Kidney capillary endothelial cell (primary cell): ENCODE results near the gene DEGS2.
"Not testable (repeated sequence)": the region's sequence is repeated elsewhere in the genome, so short reads cannot be mapped to it uniquely, and the experiment has no call there.

Source experiments
- DNase-seq: peaks from one replicate; pipeline ENCODE4 v3.0.0-alpha.2; 2018; ENCODE audit warnings: low spot score

The DEGS2 gene

DNA sequence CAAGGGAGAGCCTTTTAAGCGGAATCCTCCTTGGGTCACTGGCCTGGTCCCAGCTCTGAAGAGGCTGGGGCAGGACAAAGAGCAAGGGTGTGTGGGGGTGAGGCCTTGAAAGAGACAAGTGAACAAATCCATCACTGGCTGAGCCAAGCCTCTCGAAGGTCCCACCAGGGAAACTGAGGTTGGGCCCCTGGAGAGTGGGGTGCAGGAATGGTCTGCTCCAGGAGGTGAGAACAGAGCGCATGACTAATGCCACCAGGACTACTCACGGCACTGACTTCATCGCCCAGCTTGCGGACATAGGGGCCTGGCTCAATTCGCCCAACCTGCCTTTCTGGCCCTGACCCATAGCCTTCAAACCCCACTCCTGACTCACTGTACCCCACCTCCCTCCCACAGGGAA is 19.2 kb upstream of the DEGS2 start:
- DNase-seq: no peak

DNA sequence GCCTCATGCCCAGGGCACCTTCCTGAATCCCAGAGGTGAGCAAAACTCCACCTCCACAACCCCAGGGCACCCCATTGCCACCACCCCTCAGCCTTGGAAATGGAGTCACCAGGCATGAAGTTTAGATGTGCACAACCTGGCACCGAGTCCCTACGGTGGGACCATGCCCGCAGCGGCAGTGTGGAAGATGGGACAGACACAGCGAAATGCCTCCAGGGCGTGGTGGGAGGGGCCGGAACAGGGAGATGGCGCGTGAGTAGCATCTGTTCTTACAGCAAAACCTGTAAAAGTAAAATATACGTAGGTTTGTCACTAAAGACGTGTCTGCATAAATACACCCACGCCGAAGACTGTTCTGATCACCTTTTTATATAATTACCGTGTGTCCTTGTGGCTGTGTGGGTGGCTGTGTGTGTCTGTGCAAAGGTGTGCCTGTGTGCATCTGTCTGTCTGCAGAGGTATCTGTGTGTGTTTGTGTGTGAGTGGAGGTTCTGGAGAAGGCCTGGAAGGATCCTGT is 17.4 kb upstream of the DEGS2 start:
- DNase-seq: no peak

DNA sequence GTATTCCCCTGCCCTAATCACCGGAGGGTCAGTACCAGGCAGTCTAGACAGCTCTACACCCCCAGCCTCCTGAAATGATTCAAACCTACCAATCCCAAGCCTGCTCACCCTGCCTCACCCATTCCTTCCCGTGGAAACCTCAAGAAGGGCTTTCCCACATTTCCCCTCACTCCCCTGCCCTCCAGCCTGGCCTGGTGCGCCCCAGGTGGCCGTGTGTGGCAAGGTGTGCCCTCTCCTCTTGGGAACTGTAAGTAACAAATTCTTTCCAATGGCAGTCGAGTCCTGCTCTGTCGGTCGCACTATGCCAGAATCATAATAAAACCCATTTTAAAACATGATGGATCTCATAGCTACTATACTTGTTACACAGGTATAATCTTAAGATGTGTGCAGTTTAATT is 13.9 kb upstream of the DEGS2 start:
- no peak for DNase-seq

DNA sequence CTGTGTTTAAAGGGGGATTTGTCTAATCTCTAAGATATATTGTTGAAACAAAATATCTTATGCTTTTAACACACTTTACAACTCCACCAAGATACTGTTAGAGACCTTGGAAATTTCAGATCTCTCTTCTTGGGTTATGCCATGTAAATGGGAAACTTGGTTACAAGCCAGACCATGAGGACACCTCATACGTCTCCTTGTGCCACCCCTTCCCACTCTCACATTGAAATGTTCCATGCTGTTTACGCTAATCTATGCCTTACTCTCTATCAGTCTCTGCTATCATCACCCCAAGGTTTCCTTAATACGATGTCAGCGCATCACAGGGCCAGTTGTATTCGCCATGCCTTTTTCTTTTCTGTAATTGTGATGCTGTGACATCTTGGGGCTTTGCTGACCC is 13.4 kb upstream of the DEGS2 start:
- DNase-seq: no peak

DNA sequence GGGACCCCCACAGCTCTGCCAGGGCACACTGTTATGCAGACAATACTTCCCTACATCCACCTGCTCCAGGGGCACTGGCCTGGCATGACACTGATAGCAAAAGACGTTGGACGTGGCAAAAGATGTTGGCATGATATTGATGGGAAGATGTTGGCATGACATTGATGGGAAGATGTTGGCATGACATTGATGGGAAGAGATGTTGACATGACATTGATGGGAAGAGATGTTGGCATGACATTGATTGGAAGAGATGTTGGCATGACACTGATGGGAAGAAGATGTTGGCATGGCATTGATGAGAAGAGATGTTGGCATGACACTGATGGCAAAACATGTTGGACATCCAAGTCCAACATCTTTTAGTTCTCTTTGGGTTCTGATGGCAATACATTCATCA is 11.4 kb upstream of the DEGS2 start:
- DNase-seq: no peak

DNA sequence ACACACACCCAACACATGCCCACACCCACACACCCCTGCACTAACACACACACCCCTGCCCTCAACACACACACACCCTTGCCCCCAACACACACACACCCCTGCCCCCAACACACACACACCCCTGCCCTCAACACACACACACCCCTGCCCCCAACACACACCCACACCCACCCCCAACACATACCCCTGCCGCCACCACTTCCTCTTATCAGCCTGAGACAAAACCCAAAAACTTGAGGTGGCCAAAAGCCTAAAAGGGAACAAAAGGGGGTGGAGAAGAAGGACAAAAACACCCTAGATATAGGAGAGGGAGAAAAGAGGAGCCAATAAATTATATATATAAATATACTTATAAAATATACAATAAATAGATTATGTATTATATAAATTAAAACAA is 9.1 kb upstream of the DEGS2 start:
- DNase-seq: no peak

DNA sequence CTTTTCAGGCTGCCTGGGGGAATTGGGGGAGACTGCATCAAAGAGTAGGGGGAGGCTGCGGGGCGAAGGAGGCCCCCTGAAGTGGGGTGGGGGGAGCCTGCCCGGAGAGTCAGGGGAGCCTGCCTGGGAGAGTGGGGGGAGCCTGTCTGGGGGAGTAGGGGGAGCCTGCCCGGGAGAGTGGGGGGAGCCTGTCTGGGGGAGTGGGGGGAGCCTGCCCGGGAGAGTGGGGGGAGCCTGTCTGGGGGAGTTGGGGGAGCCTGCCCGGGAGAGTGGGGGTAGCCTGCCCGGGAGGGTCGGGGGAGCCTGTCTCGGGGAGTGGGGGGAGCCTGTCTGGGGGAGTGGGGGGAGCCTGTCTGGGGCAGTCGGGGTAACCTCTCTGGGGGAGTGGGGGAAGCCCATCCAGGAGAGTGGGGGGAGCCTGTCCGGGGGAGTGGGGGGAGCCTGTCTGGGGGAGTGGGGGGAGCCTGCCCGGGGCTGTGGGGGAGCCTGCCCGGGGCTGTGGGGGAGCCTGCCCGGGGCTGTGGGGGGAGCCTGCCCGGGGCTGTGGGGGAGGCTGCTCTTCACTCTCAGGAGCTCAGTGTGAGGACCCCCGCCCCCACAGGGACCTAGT is 6.5 kb upstream of the DEGS2 start:
- no peak for DNase-seq

DNA sequence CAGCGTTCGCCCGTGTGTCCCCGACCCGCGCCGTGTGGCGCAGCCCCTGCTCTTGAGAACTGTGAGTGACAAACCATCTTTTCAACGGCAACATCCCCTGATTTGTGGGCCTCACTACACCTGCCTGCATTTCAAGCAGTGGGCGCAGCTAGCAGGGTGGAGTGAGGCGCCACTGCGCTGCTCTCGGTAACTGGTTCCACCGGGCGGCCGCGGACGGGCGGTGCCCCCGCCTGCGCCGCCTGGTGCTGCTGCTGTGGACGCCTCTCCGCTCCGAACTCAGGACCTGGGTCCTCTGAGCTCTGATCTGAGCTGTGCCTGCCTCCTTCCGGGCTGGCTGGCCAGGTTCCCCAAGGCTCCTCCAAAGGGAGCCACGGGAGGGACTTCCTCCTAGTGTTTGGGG is 5.9 kb upstream of the DEGS2 start:
- no peak for DNase-seq

DNA sequence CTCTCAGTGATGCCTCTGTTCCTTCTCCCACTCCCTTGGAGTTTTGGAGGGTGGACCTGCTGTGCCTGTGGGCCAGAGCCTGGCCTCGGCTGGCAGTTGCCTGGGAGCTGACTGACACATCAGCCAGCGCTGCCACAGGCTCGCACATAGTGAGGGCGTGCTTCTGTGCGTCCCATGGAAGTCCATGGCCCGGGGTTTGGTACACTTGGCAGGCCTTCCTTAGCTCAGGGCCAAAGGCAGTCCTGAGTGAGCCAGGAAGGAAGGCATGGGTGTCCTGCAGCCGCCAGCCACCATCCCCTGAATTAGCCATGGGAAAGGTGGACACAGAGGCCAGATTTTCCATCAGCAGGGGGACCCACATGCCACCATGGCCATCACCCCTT is 1.1 kb upstream of the DEGS2 start:
- DNase-seq: no peak

DNA sequence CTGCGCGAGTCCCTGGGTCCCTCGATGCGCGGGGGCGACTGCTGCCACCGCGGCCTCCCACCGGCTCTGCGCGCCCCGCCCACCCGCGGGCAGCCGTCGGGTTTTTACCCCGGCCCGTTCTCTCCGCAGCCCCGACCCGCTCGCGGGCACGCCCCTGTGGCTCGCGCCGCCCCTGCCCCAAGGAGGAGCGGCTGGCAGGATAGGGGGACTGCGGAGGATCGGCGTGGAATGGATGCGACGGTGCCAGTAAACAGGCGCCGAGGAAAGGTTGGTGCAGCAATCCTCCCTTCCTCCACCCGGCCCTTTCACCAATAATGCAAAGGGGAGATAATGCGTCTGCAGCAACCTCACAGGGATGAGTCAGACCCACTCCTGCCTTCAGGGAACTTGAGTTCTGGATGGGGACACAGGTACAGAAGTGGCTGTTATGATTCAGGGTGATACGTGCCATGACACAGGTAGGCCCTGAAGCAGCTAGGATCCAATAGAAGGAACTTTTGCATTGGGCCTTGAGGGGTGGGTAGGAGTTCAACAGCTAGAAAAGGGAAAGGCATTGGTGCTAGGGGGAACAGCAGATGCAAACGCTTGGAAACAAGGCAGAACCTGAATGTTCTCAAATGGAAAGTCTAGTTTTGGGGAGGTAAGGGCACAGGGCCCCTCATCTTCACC is 554 bp upstream of the DEGS2 start:
- no peak for DNase-seq

DNA sequence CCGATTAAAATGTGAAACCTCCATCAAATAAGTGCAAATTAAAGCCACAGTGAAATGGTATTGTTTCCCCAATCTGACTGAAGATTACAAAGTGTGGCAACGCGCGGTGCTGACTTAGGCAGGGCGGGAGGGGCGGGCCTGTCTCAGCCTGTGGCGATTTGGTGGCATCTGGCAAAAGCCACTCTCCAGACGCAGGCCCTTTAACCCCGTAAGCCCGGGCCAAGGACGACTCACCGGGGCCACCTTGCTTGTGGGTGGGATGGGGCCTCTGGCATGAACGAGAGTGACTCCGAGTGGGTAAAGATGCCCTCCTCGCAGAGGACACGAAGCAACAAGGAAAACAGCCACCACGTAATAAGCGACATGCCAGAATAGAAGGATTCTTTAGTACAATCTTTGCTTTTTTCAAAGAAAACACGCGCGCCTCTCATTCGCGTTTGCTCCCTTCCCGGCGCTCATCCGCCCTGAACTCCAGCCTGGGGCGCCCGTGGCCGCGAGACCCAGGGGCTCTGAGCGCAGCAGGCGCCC is 815 bp downstream of the DEGS2 start:
- DNase-seq: no peak

DNA sequence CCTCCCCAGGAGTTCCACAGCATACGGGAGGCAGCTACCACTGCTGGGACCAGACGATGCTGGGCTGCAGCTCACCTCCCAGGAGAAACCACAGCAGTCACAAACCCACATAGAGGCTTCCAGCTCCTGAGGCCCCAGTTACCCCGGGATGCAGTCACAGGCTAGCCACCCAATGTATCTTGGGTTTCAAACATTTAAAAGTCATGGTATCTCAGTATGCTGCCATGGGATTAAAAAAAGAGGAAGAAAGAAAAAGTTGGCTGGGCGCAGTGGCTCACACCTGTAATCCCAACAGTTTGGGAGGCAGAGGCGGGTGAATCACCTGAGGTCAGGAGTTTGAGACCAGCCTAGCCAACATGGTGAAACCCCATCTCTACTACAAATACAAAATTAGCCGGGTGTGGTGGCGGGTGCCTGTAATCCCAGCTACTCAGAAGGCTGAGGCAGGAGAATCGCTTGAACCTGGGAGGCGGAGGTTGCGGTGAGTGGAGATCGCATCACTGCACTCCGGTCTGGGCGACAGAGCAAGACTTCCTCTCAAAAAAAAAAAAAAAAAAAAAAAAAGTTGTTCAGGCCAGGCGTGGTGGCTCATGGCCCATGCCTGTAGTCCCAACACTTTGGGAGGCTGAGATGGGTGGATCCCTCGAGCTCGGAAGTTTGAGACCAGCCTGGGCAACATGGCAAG is 1.8 kb downstream of the DEGS2 start:
- not testable (repeated sequence) for DNase-seq

DNA sequence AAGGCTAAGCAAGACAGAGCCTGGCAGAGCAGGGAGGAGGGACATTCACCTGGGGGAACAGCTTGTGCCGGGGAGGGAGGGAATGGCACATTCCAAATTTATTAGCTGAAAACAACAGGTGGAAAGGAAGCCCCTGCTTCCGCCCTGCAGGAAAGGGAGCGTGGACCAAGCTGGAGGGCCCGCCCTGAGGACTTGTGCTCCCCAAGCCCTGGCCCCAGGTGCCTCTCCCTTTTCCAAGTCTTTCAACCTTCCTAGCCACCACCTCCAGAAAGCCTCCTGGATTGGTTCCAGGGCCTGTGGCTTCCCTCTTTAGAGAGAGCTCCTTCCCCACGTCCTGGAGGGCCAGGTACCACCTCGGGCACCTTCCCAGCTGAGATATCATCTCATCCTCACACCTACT is 2.7 kb downstream of the DEGS2 start:
- no peak for DNase-seq

DNA sequence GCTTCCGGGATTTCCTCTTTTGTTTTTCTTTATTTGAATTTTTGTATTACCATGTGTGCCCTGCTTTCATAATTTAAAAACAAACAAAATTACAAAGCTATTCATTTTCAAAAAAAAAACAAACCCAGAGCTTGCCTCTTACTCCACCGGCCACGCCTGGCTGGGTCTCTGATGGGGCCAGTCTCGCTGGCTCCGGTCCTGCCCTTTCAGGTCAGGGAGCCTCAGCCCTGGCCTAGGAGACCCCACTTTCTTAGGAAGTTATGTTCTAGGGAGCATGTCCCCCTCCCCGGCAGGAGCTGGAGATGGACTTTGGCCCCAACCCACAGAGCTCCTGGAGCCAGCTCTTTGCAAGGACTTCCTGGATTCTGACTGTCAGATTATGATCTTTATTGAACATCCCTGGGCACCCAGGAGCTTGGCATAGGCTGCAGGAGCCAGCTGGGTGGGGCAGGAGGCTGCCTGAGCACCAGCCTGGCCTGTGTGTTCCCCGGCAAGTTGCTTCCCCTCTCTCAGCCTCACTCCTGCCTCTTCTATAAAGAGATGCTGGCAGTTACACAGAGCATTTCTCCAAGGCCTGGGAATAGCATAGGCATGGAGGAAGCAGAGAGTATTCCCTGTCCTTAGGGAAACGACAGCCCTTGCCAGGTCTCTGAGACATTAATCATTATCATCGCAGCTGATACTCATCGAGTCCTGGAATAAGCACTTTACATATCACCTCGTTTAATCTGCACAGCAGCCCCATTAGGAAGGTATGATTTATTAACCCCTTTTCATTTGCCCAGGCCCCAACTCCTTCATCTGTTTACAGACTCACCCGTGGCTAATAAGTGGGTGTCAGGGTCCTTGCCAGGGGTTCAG is 3.5 kb downstream of the DEGS2 start:
- DNase-seq: no peak

DNA sequence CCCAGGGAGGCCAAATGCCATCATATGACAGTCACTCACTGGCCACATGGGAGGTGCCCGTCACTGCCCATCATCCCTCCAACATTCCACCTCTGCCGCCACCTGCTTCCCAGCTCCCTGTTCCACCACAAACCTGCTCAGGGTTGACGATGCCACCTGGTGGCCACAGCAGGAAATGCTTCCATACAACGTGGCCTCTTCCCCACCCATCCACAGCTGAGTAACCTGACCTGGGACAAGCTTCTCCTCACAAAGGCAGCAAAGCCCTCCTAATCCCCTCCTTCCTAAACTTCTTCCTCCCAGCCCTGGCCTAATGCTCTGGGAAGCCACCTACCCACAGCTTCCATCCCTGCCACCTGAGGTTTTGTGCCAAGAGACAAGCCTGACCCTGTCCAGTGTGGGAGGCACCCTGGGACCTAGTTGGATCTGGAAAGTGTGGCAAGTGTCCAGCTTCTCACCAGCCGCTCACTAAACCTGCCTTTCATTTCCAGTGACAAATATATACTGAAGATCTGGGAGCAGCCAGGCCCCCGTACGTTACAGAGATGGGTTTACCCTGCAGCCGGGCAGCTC is 4.3 kb downstream of the DEGS2 start:
- no peak for DNase-seq

DNA sequence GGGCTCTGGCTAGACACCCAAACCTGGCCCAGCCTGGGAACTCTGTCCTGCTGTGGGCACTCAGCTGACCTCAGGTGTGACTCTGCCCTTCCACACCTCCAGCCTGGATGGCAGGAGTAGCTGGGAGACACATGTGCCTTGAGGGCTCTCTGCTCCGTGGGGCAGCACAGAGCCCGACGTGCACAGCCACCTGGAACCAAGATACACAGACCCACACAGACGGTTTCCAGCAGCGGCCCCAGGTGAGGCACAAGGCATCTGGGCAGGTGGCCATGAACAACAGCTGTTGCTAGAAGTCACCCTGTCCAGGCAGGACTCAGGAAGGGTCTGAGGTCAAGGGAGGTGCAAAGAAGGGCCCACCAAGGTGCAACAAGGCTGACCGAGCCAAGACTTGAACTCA is 5.9 kb downstream of the DEGS2 start:
- DNase-seq: no peak

DNA sequence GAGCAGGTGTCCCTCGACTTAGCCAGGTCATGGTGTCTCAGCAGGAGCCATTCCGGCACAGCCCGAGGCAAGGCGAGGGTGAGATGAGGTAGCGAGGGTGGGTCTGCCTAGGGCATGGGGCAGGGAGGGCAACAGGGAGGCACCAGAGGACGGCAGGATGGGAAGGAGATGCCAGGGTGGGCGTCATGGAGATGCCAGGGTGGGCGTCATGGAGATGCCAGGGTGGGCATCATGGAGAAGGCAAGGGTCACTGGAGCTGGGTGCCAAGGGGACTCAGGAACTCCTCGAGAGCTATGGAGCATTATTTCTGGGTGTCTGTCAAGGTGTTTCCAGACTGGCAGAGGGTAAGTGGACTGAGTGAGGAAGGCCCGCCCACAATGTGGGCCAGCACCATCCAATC is 7.4 kb downstream of the DEGS2 start:
- DNase-seq: no peak

DNA sequence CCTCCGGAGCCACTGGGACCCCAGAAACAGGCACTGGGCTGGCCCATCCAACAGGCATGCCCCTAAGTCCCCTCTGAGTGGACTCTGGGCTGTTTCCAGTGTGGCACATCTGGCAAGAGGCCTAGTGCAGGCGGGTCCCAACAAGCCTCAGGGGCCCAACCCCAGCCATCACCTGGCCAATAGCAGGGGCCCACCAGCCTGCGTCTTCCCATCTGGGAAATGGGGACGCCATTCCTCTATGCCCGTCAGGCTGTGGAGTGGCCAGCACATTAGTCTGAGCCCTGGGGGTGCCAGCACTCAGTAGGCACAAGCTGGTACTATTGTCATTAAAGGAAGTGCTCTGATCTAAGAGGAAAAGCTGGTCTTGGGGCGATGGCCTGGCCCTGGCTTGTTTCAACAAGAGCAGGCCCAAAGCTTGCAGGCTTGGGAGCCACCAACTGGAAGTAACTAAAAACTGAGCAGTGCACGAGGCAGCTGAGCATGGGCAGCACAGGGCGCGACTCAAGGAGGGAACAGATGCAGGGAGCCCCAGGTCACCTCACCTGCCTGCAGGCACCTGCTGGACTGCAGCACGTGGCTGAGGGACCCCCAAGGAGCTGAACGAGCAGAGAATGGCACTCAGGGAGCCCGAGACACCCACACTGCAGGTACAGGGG is 8.4 kb downstream of the DEGS2 start:
- no peak for DNase-seq

DNA sequence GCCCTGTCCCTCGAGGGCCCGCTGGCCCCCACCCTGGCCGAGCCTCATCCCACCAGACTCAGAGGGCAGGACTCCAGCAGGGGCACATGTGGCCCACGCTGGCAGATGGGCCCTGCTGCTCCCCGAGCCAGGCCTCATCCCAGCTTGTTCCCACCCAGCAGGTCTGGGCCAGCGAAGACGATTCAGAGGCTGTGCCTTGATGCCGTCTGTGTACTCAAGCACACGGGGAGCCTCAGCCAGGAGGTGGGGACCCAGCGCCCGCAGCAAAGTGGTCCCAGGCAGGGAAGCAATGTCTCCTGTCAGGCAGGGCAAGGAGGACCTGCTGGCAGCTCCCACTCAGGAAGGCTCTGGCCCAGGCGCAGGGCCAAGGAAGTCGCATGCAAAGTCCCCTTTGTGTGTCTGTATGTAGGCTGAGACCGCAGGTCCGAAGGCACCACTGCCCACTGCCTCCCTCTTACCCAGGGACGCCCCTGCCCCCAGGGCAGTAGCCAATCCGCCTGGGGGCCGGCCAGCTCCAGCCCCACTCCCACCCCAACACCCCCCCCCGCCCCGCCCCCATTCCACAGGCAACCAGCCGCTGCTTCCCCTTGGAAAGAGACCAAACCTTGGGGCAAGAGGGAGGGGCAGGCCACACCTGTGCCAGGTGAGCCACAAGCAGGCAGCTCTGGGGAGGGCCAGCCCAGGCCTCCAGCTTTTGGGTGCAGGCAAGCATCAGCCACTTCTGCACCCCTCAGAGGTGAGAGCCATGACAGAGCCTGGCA is 9.4 kb downstream of the DEGS2 start:
- no peak for DNase-seq

DNA sequence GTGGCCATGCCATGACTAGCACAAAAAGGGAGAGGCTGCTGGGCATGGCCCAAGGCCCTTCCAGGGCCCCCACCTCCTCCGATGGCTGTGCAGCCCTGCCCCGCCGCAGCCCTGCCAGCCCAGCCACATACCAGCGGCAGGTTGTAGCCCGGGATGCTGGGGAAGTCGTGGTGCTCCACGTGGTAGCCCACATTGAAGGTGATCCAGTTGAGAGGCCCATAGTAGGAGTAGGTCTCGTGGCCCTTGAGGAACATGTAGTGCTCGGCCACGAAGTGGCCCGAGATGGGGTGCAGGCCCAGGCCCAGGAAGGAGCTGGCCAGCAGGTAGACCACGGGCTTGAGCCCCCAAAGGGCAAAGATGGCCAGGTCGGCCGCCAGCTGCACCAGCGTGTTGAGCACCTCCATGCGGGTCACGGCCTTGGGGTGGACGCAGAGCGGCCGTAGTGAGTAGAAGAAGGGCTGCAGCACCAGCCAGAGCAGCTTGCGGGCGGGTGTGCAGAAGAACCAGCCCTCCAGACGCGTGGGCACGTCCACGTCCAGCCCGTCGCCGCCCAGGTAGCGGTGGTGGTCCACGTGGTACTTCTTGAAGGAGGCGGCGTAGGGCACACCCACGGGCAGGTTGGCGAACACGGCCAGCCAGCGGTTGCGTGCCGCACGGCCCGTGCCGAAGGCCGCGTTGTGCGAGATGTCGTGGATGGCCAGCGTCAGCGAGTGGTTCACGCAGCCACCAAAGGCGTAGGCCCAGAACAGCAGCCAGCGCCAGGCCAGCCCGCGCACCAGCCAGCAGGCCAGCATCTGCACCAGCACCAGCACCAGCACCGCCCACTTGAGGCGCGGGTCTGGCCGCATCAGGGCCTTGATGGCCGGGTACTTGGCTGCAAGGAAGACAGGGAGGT is 10.4 kb downstream of the DEGS2 start:
- no peak for DNase-seq
